ENCODE data around the gene SHROOM3. TPM values are rescaled to one million over a fixed set of nuclear protein-coding genes. Genes with fewer than 3 reads are reported as not detected.
A peak's percentile ranks its signal among the peaks of the same experiment; 100 is the strongest.

Gene SHROOM3
- total and polyA plus RNA-seq, 2 donors from 2014 or later, result 5.5 to 67.3 TPM

DNA sequence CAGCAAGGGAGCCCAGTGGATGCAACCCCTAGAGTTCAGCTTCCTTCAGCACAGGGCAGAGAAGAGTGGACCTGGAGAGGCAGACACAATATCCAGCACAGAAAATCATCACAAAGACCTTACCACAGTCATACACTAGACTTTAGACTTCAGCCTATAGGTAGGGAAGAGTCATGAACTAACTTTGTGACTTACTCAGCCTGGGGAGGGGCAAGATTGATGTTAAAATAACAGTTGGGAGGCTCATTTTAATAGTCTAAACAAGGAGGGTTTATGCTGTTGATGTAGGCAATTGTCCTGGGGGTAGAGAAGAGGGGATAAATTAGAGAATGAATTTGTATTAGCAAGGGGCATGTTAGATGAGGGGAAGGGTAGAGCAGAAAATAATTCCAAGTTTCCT, 338.7 kb downstream of the SHROOM3 start:
- H3K9ac ChIP-seq (ENCODE audit: low read length in 3 of 3), result no peak overlapping the region
- no peaks in the 10 kb centered on the region for H3K4me1 ChIP-seq (ENCODE audit: control insufficient read depth in 2 of 3, insufficient read depth in 2 of 3, low read depth in 1 of 3, low read length in 3 of 3)
- H3K27me3 ChIP-seq (ENCODE audit: control insufficient read depth, insufficient read depth, low read length), result no peaks in the 10 kb centered on the region
- H3K27ac ChIP-seq (ENCODE audit: low read depth in 2 of 2, low read length in 2 of 2), result no peak overlapping the region
- intact Hi-C loops (cut with DNase I), result no loop called here
- TF ChIP-seq, protein P1, sequence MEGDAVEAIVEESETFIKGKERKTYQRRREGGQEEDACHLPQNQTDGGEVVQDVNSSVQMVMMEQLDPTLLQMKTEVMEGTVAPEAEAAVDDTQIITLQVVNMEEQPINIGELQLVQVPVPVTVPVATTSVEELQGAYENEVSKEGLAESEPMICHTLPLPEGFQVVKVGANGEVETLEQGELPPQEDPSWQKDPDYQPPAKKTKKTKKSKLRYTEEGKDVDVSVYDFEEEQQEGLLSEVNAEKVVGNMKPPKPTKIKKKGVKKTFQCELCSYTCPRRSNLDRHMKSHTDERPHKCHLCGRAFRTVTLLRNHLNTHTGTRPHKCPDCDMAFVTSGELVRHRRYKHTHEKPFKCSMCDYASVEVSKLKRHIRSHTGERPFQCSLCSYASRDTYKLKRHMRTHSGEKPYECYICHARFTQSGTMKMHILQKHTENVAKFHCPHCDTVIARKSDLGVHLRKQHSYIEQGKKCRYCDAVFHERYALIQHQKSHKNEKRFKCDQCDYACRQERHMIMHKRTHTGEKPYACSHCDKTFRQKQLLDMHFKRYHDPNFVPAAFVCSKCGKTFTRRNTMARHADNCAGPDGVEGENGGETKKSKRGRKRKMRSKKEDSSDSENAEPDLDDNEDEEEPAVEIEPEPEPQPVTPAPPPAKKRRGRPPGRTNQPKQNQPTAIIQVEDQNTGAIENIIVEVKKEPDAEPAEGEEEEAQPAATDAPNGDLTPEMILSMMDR (IDR thresholded peaks at IDR 0.05; ENCODE audit: borderline replicate concordance, extremely low read depth, insufficient read depth), result no peak
- DNase-seq (no peak), FAIRE-seq (no peak)
- H3K9me3 ChIP-seq (ENCODE audit: control insufficient read depth in 2 of 3, insufficient read depth in 1 of 3, low read length in 3 of 3), result no peaks in the 10 kb centered on the region
- peaks cover 5 to 17% (median 16%) of the 10 kb centered on the region in 3 donors for H3K36me3 ChIP-seq (ENCODE audit: control insufficient read depth in 2 of 3, insufficient read depth in 3 of 3, low read length in 3 of 3)
- no peak overlapping the region for H3K4me3 ChIP-seq (ENCODE audit: low read length in 3 of 3)

DNA sequence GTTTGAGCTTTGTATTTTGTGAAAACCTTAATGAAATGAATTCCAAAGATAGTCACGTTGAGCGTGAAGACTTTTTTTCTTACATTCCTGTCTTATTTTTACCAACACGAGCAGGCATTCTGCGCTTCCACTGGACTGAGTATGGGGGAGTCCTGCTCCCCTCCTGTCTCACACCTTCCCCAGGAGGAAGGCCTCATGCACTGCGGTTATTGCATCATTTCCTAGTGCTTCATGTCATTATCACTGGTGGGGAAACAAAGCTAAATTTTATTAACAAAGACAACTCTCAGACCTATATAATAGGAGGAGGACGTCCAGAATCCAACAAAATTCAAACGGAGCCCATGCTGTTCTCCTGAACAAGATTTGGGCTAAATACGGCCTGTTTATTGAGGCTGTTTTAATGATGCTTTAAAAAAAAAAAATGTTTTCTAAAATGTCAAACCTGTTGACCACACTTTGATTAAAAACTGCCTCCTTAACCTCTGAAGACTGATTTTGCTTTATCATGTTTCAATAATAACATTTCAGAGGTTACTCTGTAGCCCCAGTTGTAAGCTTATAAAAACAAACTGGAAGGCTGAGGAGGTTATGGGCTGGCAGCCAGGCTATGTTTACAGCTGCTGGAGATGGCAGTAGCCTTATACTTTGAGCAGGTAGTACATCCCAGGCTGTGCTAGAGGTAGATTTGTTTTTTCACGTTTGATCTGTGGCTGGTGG, 344.9 kb downstream of the SHROOM3 start:
- Histone ChIP-seq H3K27me3 (ENCODE audit: control insufficient read depth, insufficient read depth, low read length) (no peaks in the 10 kb centered on the region), H3K9me3 (ENCODE audit: control insufficient read depth in 2 of 3, insufficient read depth in 1 of 3, low read length in 3 of 3) (no peaks in the 10 kb centered on the region), H3K36me3 (ENCODE audit: control insufficient read depth in 2 of 3, insufficient read depth in 3 of 3, low read length in 3 of 3) (peaks cover 0 to 5% (median 2%) of the 10 kb centered on the region in 3 donors), H3K4me3 (ENCODE audit: low read length in 3 of 3) (no peak overlapping the region), H3K9ac (ENCODE audit: low read length in 3 of 3) (no peak overlapping the region), H3K27ac (ENCODE audit: low read depth in 2 of 2, low read length in 2 of 2) (no peak overlapping the region), H3K4me1 (ENCODE audit: control insufficient read depth in 2 of 3, insufficient read depth in 2 of 3, low read depth in 1 of 3, low read length in 3 of 3) (peaks cover 0 to 2% (median 0%) of the 10 kb centered on the region in 3 donors)
- no peak for FAIRE-seq
- peak in 3 of 5 donors; percentile 55 to 83 (median 77) for DNase-seq
- TF ChIP-seq, protein P1 (IDR thresholded peaks at IDR 0.05; ENCODE audit: borderline replicate concordance, extremely low read depth, insufficient read depth), result no peak
- intact Hi-C loops (cut with DNase I), result no loop called here

DNA sequence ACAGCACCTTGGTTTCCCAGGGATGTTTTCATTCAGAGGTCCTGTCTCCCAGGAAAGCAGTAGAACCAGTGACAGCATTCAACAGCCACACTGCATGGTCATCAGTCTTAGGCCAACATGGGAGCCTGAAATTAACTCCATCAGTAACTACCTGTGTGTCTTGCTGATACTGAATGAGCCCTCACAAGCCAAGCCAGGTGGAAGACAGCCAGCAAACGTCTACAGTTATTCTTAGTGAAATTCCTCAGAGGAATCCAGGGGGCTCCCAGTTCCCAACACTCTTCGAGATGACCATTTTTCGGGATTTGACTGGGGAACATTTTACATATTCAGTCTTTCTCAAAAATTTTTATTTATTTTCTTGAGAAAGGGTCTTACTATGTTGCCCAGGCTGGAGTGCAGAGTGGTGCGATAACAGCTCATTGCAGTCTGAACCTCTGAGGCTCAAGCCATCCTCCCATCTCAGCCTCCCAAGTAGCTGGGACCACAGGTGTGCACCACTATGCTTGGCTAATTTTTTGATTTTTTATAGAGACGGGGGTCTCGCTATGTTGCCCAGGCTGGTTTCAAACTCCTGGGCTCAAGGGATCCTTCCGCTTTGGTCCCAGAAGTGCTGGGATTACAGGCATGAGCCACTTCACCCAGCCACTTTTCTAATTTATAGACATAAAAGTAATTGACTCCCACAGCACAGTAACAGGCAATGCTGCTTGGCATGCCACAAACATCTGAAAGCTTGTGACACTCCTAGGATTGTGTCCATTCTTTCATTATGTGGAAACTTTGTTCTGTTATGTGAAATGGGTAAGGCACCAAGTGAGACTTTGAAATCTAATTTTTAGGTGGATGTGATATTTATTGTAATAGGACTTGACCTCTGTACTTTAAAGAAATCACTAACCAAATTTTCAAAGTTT, 346.0 kb downstream of the SHROOM3 start:
- intact Hi-C loops (cut with DNase I), result no loop called here
- TF ChIP-seq, protein P1 (IDR thresholded peaks at IDR 0.05; ENCODE audit: borderline replicate concordance, extremely low read depth, insufficient read depth), result no peak
- DNase-seq (no peak), FAIRE-seq (no peak)
- Histone ChIP-seq H3K4me1 (ENCODE audit: control insufficient read depth in 2 of 3, insufficient read depth in 2 of 3, low read depth in 1 of 3, low read length in 3 of 3) (peaks cover 0 to 2% (median 0%) of the 10 kb centered on the region in 3 donors), H3K9ac (ENCODE audit: low read length in 3 of 3) (no peak overlapping the region), H3K9me3 (ENCODE audit: control insufficient read depth in 2 of 3, insufficient read depth in 1 of 3, low read length in 3 of 3) (no peaks in the 10 kb centered on the region), H3K4me3 (ENCODE audit: low read length in 3 of 3) (no peak overlapping the region), H3K36me3 (ENCODE audit: control insufficient read depth in 2 of 3, insufficient read depth in 3 of 3, low read length in 3 of 3) (peaks cover 0 to 5% (median 0%) of the 10 kb centered on the region in 3 donors), H3K27ac (ENCODE audit: low read depth in 2 of 2, low read length in 2 of 2) (no peak overlapping the region), H3K27me3 (ENCODE audit: control insufficient read depth, insufficient read depth, low read length) (no peaks in the 10 kb centered on the region)

Measured in kidney (tissue), 14 donors.